Esophagus muscularis mucosa (tissue), 4 donors: Measurements from ENCODE around the gene RWDD1. TPM values are rescaled to one million over a fixed set of nuclear protein-coding genes. Genes with fewer than 3 reads are reported as not detected.

Experiments used
- DNase-seq: peaks from one replicate; pipeline ENCODE4 v3.0.0-alpha.2; 2017; ENCODE audit errors: extremely low spot score
- H3K27ac ChIP-seq, 4 donors: fragments of 200-600 bp; sonication (generic); replicated peaks in 1 of 4; 1 replicate in 3 of 4; 2 replicates in 1 of 4; pipeline ENCODE4 v1.5.1; 2016 to 2019; ENCODE audit warnings: mild to moderate bottlenecking in 1 of 4
- H3K27me3 ChIP-seq, 4 donors: fragments of 200-600 bp; sonication (generic); one replicate each; pipeline versions ENCODE4 v1.5.1 to v1.6.0; 2016 to 2019
- H3K36me3 ChIP-seq, 4 donors: fragments of 200-600 bp; sonication (generic); one replicate each; pipeline ENCODE4 v1.5.1; 2016 to 2019
- H3K4me1 ChIP-seq, 4 donors: fragments of 200-600 bp; sonication (generic); one replicate each; pipeline ENCODE4 v1.5.1; 2016 to 2019
- H3K4me3 ChIP-seq, 4 donors: fragments of 200-600 bp; sonication (generic); 1 replicate in 2 of 4; 2 replicates in 2 of 4; pipeline ENCODE4 v1.5.1; 2016 to 2019; ENCODE audit warnings: mild to moderate bottlenecking in 4 of 4, moderate library complexity in 1 of 4
- H3K9me3 ChIP-seq, 4 donors: fragments of 200-600 bp; sonication (generic); 1 replicate in 3 of 4; 2 replicates in 1 of 4; pipeline ENCODE4 v1.5.1; 2016 to 2019
- EP300 ChIP-seq: sonication (generic); formaldehyde crosslinking; IDR thresholded peaks from one replicate; pipeline ENCODE4 v1.6.1; 2017; ENCODE audit warnings: antibody characterized with exemption
- POLR2A ChIP-seq: fragments of 450-650 bp; IDR thresholded peaks from one replicate; pipeline ENCODE4 v1.6.1; 2017; ENCODE audit warnings: antibody characterized with exemption, moderate library complexity, mild to moderate bottlenecking, low read depth
- POLR2AphosphoS5 ChIP-seq, 2 donors: sonication (generic); formaldehyde crosslinking; IDR thresholded peaks; one replicate each; pipeline ENCODE4 v1.6.1; 2017; ENCODE audit warnings: antibody characterized with exemption in 2 of 2
- WGBS: methylation state at CpG from one replicate; pipeline ENCODE4 v1.1.5; 2018; 5-methylcytosine and 5-hydroxymethylcytosine counted together
- intact Hi-C: fragments of 100-400 bp; cut with DNase I; formaldehyde crosslinking; loops from one replicate; pipeline ENCODE4 v1.15.1; 2023
- total RNA-seq, 4 donors: library from RNA; depleted of rRNA; stranded (reverse); fragments of >200 nt; gene quantifications; one replicate each; pipeline versions ENCODE4 v1.1.0 to v1.2.1, GENCODE V29; 2016
- TF ChIP-seq, protein P1 (sequence below), 3 experiments: fragments of 200-600 bp in 2 of 3; fragments of 450-650 bp in 1 of 3; sonication (generic) in 2 of 3; IDR thresholded peaks; one replicate each; pipeline ENCODE4 v1.5.1; 2017 to 2019; ENCODE audit warnings: antibody characterized with exemption in 3 of 3, mild to moderate bottlenecking in 2 of 3, moderate library complexity in 1 of 3

RWDD1 gene
- total RNA-seq, 4 donors from 2014 or later, result 44.1 to 76.4 (median 53.3) TPM

DNA sequence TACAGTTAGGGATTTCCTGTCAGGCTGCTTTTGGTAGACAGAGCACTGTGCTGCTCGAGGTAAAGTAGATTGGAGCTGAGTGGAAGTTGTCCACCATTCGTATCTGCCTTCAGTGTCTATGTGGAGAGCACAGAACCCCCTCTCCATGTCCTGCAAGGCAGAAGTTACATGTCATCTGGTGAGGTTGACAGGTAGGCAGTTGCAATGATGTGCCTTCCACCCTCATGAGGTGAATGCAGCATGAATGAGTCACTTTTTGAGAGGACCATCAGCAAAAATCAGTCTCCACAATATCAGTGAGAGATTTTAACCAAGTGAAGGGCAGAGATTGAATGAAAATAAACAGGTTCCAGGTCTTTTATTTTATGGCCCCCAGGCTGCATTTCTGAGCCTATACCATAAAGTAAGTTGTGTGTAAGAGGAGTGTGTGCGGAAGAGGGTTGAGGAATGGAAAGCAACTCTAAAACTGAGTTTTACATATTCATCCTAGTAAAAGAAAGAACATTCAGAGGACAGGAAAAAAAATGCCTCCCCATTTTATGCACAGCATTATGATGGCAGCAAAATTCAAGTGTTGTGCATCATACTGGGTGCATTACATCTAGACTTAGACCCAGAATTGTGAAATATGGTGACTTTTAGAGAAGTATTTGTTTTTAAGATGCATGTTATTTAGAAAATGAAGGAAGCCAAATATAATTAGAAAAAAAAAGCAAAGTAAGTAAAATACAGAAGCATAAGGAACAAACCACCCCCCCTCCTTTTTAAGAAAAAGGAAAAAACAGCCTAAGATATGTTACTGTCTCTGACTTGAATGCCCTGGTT lies 41.6 kb upstream of the RWDD1 start:
- WGBS, result 84% methylated on average over 3 of the region's 3 CpGs
- Histone ChIP-seq H3K4me1 (no peaks in the 10 kb centered on the region), H3K4me3 (no peak overlapping the region), H3K27ac (no peak overlapping the region), H3K27me3 (peaks cover 0 to 7% (median 0%) of the 10 kb centered on the region in 4 donors), H3K9me3 (no peaks in the 10 kb centered on the region), H3K36me3 (no peaks in the 10 kb centered on the region)
- TF ChIP-seq EP300, result no peak
- TF ChIP-seq POLR2A, result no peak
- TF ChIP-seq, protein P1, sequence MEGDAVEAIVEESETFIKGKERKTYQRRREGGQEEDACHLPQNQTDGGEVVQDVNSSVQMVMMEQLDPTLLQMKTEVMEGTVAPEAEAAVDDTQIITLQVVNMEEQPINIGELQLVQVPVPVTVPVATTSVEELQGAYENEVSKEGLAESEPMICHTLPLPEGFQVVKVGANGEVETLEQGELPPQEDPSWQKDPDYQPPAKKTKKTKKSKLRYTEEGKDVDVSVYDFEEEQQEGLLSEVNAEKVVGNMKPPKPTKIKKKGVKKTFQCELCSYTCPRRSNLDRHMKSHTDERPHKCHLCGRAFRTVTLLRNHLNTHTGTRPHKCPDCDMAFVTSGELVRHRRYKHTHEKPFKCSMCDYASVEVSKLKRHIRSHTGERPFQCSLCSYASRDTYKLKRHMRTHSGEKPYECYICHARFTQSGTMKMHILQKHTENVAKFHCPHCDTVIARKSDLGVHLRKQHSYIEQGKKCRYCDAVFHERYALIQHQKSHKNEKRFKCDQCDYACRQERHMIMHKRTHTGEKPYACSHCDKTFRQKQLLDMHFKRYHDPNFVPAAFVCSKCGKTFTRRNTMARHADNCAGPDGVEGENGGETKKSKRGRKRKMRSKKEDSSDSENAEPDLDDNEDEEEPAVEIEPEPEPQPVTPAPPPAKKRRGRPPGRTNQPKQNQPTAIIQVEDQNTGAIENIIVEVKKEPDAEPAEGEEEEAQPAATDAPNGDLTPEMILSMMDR (IDR thresholded peaks at IDR 0.05), result no peak
- no peak for TF ChIP-seq POLR2AphosphoS5 (IDR thresholded peaks at IDR 0.05)
- intact Hi-C loops, result no loop called here
- no peak for DNase-seq

DNA sequence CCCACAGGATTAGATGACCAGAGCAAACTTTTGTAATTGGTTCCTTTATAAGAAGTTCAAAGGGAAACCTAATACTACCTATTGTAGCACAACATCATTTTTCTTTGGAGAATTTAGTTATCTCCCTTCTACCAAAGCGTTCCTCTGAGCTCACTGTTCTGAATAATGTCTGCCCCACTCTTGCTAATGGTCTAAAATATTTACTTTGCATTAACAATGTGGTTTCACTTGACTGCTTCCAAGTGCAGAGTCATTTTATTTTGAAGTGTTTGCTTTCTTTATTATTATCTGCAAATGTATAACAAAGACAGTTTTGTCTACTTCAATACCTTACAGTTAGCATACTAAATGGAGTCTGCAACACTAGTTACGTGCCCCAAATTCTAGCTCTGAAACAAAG lies 40.9 kb upstream of the RWDD1 start:
- H3K4me3 ChIP-seq, result no peak overlapping the region
- no peaks in the 10 kb centered on the region for H3K36me3 ChIP-seq
- TF ChIP-seq POLR2A (no peak), POLR2AphosphoS5 (IDR thresholded peaks at IDR 0.05) (no peak), EP300 (no peak)
- TF ChIP-seq, protein P1 (IDR thresholded peaks at IDR 0.05), result no peak
- no peak for DNase-seq
- H3K9me3 ChIP-seq, result no peaks in the 10 kb centered on the region
- WGBS, result 55% methylated on average over 2 of the region's 2 CpGs
- H3K27ac ChIP-seq, result no peak overlapping the region
- no peaks in the 10 kb centered on the region for H3K4me1 ChIP-seq
- intact Hi-C loops, result no loop called here
- peaks cover 0 to 7% (median 0%) of the 10 kb centered on the region in 4 donors for H3K27me3 ChIP-seq

DNA sequence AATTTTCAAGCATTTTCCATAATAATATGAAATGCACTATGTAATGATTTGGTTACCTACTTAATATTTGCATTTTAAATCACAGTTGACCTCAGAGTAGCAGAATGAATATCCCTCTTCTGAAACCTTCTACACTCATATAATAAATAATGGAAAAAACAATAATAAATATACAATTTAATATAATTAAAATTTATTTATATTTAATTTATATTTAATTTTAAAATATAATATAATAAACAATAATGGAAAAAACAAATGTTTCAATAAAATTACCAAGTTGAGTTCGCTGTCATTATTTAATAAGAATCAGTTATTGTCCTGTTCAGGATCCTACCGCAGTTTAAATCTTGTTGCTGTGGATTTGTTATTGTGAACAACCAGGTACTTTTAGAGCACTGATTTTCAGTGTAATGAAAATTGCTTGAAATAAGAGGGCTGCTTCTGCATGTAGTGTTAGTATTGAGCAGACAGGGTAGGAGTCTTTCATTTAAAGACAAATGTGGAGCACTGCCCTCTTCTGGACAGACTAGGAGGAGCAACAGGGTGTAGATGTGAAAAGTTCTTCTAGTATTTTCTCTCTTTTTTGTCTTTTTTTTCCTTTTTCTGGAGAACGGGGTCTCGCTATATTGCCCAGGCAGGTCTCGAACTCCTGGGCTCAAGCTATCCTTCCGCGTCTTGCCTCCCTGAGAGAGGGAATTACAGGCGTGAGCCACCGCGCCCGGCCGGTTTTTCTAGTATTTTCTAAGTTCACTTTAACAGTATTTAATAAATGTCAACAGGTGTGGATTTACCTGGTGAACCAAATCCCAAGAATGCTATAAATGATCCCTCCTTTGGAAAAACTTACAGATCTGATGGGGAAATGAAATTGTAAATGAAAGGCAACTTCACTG lies 39.4 kb upstream of the RWDD1 start:
- H3K9me3 ChIP-seq, result no peaks in the 10 kb centered on the region
- no peaks in the 10 kb centered on the region for H3K36me3 ChIP-seq
- no peak for DNase-seq
- peaks cover 0 to 7% (median 0%) of the 10 kb centered on the region in 4 donors for H3K27me3 ChIP-seq
- intact Hi-C loops, result loop anchor here (1.0 kb wide), 1 partner anchor 245 kb away; no protein-coding TSS in a partner anchor
- no peak overlapping the region for H3K27ac ChIP-seq
- no peak overlapping the region for H3K4me3 ChIP-seq
- H3K4me1 ChIP-seq, result no peaks in the 10 kb centered on the region
- 86% methylated on average over 12 of the region's 12 CpGs for WGBS
- TF ChIP-seq POLR2A, result no peak
- no peak for TF ChIP-seq POLR2AphosphoS5 (IDR thresholded peaks at IDR 0.05)
- TF ChIP-seq, protein P1 (IDR thresholded peaks at IDR 0.05), result peak; percentile 77 to 81 (median 81)
- TF ChIP-seq EP300, result no peak

DNA sequence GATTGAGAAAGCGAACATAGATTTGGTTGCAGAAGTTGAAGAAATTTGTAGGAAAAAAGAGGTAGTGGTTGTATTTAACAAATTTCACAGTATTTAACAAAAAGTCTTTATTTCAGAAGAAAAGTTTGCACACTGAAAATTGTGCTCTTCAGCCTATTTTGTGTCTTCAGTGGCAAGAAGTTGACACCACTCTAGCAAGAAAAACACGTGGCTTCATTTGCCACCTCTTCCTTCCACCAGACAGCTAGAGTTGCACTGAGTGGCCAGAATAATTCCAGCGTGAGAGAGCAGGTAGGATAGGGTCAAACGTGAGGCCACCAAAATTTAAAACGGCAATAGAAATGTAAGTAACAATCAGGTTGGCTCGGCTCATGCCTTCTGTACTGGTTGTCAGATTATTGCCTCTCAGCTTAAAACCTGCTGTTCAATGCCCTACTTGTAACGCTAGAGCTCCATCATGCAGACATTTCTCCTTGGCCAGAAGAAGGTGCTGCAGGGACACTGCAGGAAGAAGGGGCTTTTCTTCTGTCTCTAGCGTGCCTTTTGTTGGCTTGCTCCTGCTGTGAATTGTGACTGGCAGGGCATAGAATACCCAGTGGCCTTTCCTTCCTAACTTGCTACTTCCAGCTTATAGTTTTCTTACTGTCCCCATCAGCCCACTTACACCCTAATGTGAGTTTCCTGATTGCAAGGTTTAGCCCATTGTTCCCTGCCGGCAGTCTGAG lies 37.9 kb upstream of the RWDD1 start:
- intact Hi-C loops, result no loop called here
- WGBS, result 64% methylated on average over 9 of the region's 9 CpGs
- no peak for TF ChIP-seq EP300
- H3K9me3 ChIP-seq, result no peaks in the 10 kb centered on the region
- no peaks in the 10 kb centered on the region for H3K36me3 ChIP-seq
- no peak overlapping the region for H3K27ac ChIP-seq
- no peaks in the 10 kb centered on the region for H3K4me1 ChIP-seq
- no peak for DNase-seq
- no peak overlapping the region for H3K4me3 ChIP-seq
- H3K27me3 ChIP-seq, result peaks cover 0 to 4% (median 0%) of the 10 kb centered on the region in 4 donors
